HT-29 (cell line): ENCODE data around the gene PPIP5K2. TPM values are rescaled to one million over a fixed set of nuclear protein-coding genes. Genes with fewer than 3 reads are reported as not detected.
"Not testable (repeated sequence)": the region's sequence is repeated elsewhere in the genome, so short reads cannot be mapped to it uniquely, and the experiment has no call there.

Experiments
- DNase-seq: peaks from one replicate; pipeline ENCODE4 v3.0.0-alpha.2; 2015; ENCODE audit warnings: low spot score
- total RNA-seq: library from RNA; depleted of rRNA; stranded (reverse); fragments of >200 nt; shearing (Covaris generic); gene quantifications from 2 replicates; pipeline ENCODE4 v1.2.3, GENCODE V29; 2014; rRNA removed

Gene PPIP5K2
- total RNA-seq = 11.0 and 11.6 TPM in 2 replicates

DNA sequence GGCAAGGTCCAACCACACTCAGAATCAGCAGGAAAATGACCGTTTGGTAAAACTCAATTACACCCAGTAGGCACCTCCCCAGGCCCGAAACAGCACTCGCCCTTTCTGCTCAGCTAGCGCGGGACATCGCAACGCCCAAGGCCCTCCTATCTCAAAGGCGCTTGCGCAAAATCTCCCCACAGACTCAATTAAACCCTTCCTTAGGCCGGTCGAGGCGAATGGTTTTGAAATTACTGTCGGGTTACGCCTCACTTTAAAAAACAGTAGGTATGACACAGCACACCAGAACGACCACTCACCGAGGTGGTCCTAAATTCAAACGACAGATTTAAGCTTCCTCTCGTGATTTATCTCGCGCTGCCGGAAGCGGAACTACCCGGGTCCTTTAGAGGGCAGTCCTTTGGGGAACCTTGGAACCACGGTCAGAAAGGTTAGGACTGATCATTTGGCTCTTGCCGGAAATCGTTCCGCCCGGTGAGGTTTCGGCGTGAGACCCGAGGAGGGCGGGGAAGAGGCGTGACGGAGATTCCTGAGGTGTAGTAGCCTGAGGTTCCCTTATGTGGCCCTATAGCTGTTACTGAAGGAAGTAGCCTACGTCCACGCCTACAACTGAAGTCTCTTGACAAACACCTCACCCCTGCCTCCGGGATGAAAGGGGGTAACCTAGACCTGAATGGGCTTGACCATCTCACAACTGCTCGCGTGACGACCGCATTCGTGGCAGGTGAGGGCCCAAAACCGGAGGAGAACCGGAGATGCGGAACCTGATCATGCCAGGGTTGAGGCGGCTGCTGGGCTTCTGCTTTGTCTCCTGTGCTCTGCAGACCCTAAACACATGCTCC, at the start of gene PPIP5K2, which contains the start of gene GIN1:
Gene PPIP5K2, plus strand, starts transcription at position 537 of the 842 bp plus-strand sequence. CDS start 9,289 bp downstream, outside the sequence.
Gene GIN1, minus strand, starts transcription at position 374 of the 842 bp plus-strand sequence. CDS start 11,431 bp downstream, outside the sequence.
- DNase-seq = peak; percentile 98

DNA sequence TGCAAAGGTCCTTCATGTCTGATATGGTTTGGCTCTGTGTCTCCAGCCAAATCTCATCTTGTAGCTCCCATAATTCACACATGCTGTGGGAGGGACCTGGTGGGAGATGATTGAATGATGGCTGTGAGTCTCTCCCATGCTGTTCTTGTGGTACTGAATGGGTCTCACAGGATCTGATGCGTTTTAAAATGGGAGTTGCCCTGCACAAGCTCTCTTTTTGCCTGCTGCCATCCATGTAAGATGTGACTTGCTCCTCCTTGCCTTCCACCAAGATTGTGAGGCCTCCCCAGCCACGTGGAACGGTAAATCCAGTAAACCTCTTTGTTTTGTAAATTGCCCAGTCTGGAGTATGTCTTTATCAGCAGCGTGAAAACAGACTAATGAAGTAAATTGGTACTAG, 46.6 kb upstream of the PPIP5K2 start:
- DNase-seq = not testable (repeated sequence)

- DNase-seq = no peak
These were observed 44.7 kb upstream of the PPIP5K2 start for GRCh38 chr5:103075442-103075841.

DNA sequence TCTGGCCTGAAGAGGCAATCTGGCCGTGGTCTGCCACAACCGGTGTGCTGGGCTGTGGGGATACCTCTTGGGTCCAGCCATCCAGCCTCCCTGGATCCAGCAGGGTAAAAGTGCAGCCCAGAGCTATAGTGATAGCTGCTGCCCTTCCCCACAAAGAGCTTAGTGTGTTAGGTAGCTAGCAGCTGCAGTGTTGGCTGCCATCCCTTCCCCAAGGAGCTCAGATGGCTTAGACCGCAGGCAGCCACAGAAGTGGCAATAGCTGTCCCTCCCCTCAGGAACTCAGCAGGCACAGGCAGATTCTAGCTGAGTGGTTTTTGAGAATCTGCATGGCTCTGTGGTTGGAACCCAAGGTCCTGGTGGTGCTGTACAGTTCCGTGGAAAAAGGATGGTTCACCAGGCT, 40.3 kb upstream of the PPIP5K2 start:
- no peak for DNase-seq

DNA sequence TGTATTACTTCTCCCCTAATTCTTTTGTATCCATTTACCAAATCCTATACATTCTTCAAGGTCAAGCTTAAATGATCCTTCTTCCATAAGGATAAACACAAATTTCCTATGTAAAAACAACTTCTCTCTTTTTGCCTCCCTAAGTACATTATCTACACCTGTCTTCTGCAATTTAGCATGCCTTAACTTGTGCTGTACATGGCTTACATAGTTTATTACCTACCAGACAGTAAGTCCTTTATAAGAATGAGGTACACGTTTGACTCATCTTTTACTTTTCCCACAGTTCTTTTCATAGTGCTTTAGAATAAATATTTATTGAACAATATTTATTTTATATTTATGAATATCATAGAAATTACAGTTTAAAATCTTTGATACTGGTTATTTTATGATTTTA, 33.6 kb upstream of the PPIP5K2 start:
- no peak for DNase-seq

GRCh38 chr5:103089272-103089671, 30.8 kb upstream of the PPIP5K2 start:
- DNase-seq = no peak

GRCh38 chr5:103090791-103091190, 29.3 kb upstream of the PPIP5K2 start:
- no peak for DNase-seq

GRCh38 chr5:103092676-103093075, 27.4 kb upstream of the PPIP5K2 start:
- DNase-seq = no peak

GRCh38 chr5:103093727-103094126, 26.4 kb upstream of the PPIP5K2 start:
- no peak for DNase-seq

DNA sequence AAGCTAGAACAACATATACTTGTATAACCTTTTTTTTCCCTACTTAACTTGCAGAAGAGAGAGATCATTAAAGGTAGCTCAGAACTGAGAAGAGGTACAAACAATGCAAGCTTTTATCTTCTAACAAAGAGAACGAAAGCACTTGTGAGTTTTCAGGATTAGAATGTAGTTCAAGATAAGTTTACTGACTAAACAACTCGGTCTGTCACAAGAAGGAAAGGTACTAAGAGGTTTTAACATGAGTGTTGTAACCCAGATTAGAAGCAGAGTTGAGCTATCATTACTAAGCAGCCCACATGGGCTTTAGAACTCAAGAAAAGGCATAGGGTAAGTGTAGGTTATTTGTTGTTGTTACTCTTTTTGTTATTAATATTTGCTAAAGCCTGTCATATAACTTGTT, 25.4 kb upstream of the PPIP5K2 start:
- no peak for DNase-seq

- peak; percentile 3 for DNase-seq
These were observed 21.1 kb upstream of the PPIP5K2 start for GRCh38 chr5:103098993-103099392.

- DNase-seq = no peak
These were observed 18.9 kb upstream of the PPIP5K2 start for GRCh38 chr5:103101079-103101750.

DNA sequence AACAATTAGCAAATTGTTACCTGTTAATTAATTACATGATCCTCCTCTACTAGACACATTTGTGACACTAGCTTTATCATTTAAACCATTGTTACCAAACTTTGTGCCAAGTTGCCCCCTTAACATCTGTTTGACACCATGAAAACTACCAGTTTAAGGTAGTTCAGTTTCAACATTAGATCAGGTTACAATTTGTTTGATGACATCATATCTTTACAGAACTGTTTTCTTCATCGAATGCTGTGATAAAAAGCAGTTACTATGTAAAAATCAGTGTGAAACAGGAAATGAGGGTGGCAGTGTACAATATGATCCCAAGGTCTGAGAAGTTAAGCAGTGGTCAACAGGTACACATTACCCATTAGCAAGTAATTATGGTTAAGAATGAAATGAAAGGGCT, 17.9 kb upstream of the PPIP5K2 start:
- no peak for DNase-seq

- DNase-seq = no peak
These were observed 12.0 kb upstream of the PPIP5K2 start for GRCh38 chr5:103108086-103108485.

DNA sequence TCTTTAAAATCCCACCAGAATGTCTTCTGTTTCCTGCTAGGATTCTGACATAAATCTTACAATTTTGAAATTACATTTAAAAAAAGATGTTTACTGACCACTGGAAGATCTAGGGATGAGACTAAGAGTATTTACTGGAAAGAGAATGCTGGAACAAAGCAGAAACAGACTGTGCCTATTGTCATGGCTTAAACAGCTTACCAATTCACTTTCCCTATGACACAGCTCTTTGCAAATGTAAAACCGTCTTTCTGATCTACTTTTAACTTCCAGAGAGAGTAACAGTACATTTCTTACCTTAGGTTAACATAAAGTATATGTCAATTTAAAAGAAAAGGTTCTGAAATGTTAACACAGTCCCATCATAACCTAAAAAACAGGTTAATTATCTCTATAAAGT, 10.8 kb upstream of the PPIP5K2 start:
- DNase-seq = no peak

- DNase-seq = no peak
These were observed 9.7 kb upstream of the PPIP5K2 start for GRCh38 chr5:103110403-103110802.

DNA sequence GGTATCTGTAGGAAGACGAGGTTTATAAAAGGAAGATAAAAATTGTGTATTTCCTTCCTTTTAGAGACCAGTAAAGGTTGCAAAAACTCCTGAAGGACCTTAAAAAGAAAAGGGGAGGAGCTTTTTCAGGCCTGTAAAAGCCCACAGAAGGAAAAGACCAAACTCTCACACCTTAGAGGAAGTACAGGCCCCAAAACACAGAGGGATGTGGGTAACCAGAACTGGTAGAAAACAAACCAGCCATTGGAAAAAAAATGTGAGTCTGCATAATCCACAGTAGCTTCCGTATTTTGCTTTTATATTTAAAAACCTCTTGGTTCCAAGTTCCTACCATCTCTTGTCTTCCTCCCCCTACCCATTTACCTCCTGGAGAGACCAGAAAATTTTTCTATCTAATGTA, 8.6 kb upstream of the PPIP5K2 start:
- no peak for DNase-seq

DNA sequence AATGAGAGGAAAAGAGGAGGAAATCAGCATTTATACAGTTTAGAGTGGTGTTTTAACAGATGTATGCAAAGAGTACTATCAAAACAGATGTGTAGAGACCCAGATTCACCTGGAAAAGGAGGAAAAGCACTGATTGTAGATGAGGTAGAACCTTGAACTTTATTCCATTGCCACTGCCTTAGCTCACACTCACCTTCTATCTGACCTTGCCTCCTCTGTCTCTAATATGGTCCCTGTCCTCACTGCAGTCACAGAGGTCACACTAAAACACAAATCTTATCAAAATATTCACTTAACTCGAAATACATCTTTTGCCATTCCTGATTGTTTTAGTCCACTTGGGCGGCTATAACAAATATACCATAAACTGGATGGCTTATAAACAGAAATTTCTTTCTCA, 7.2 kb upstream of the PPIP5K2 start:
- DNase-seq = no peak

DNA sequence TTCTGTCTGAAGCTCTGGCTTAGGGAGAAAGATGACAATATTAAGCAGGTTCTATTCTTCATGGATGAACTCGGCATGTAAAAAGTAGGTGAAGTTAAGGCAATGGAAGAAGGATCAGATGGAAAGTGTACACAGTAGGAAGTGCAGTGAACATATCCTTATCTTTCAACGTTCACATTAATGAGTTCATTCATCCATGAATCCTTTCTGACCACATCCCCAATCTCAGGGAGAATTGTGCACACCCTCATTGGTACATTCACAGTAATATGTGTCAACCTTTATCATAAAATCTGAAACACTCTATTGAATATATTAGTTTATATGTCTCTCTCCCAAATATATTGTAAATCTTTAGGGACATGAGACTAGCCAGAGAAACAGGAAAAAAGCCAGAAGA, 5.7 kb upstream of the PPIP5K2 start:
- DNase-seq = no peak

DNA sequence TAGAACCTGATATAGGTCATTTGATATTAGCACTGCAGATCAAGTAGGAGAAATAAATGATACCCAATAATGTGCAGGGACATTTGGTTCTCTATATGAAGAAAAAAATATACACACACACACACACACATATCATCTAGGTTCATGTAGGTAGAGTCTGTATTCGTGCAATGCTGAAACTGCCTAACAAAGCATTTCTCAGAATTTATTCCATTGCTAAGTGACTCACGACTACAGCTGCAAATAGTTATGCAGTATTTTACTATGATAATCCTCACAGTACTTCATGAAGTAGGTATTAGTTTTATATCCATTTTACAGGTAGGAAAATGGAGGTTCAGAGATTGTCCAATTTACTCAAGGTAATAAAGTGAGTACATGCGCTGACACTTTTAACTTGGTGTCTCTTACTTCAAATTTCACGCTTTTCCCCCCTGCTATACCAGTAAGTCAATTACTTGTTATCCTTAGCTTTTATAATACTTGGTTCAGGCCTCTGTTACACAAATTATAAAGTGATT, 2.6 kb upstream of the PPIP5K2 start:
- DNase-seq = no peak

DNA sequence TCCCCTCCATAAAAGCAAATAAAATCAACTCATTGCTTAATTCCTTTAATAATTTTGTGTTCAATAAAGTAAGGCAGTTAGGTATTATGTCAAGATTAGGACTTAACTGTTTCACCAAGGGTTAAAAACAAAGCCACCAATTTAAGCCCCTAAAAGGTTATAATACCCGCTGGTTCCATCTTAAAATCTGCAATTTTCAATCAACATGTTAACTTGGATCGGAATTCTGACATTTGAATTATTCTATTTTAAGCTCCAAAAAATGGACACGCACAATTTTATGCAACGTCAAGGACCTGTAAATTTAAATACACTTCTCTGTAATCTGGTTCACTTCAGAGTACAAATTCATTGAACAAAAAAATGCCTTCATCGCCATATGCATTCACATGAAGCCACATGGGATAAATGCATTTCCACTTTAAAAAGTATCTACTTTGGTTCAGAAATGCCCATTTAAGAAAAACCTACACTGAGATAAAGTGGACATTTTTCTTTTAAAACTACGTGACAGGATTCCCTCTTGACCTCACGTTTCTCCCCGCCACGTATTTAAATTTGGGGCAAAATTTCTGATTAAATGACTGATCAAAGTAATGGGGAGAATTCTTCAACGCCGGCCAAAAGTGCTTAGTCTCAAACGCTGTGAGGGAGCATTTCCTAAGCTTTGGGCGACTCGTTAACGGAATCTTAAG, 884 bp upstream of the PPIP5K2 start:
- DNase-seq = no peak

DNA sequence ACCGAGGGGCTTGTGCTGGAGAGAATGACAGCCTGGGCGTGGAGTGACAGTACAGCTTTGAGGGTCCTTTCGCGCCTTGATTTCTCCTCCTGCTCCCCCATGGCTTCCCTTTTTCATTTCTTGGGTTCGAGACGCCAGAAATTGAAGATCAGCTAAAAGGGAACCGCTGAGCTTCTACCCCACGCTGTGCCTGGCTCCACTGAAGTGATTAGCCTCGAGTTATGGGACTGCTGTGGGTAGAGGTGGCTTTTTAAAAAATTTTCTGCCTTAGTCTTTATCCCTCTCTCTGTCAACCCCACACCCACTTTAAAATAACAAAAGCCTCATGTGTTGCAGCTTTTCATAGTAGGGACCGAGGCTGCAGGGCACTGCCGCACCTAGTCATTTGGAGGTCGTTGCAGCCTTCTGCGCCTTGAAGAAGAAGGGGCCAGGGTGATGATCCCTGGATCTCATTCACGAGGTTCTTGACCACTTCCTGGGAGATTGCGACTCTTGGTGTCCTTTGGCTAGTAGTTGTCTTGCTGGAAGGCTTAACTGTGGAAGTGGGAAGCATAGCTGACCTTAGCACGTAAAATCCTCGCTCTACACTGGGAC, 603 bp downstream of the PPIP5K2 start:
- DNase-seq = peak; percentile 34
